SJCRH30 (cell line): Measurements from ENCODE around the gene SYVN1. TPM values are rescaled to one million over a fixed set of nuclear protein-coding genes. Genes with fewer than 3 reads are reported as not detected.
A peak's percentile ranks its signal among the peaks of the same experiment; 100 is the strongest.
"Not testable (repeated sequence)": the region's sequence is repeated elsewhere in the genome, so short reads cannot be mapped to it uniquely, and the experiment has no call there.

Experiments used
- DNase-seq, 2 experiments: peaks; one replicate each; pipeline ENCODE4 v3.0.0-alpha.2; 2015 to 2020
- H3K27ac ChIP-seq: fragments of 250-450 bp; sonication (Bioruptor Pico); 2 replicates; pipeline ENCODE4 v1.5.1; 2020; ENCODE audit warnings: mild to moderate bottlenecking, moderate library complexity
- H3K27me3 ChIP-seq: fragments of 250-450 bp; sonication (Bioruptor Pico); 2 replicates; pipeline ENCODE4 v1.5.1; 2020; ENCODE audit warnings: mild to moderate bottlenecking, moderate library complexity
- H3K36me3 ChIP-seq: fragments of 250-450 bp; sonication (Bioruptor Pico); 2 replicates; pipeline ENCODE4 v1.5.1; 2020; ENCODE audit warnings: mild to moderate bottlenecking, moderate library complexity
- H3K4me1 ChIP-seq: fragments of 250-450 bp; sonication (Bioruptor Pico); 2 replicates; pipeline ENCODE4 v1.5.1; 2020; ENCODE audit warnings: mild to moderate bottlenecking, moderate library complexity
- H3K4me3 ChIP-seq: fragments of 250-450 bp; sonication (Bioruptor Pico); 2 replicates; pipeline ENCODE4 v1.5.1; 2020; ENCODE audit warnings: mild to moderate bottlenecking, moderate library complexity
- H3K9me3 ChIP-seq: fragments of 250-450 bp; sonication (Bioruptor Pico); replicated peaks from 2 replicates; pipeline ENCODE4 v1.5.1; 2020; ENCODE audit warnings: mild to moderate bottlenecking, moderate library complexity
- total RNA-seq: library from RNA; depleted of rRNA; stranded (reverse); fragments of >200 nt; shearing (Covaris generic); gene quantifications from 2 replicates; pipeline ENCODE4 v1.2.3, GENCODE V29; 2014

The SYVN1 gene
- total RNA-seq, 1 experiment from 2014 or later, result 8.4 TPM

GRCh38 chr11:65163684-65164083 lies 29.4 kb upstream of the SYVN1 start:
- Histone ChIP-seq H3K36me3 (no peaks in the 10 kb centered on the region), H3K4me3 (no peak overlapping the region), H3K4me1 (peaks cover 9% of the 10 kb centered on the region; the same call in 1 of the 2 replicates), H3K27me3 (no peaks in the 10 kb centered on the region), H3K9me3 (no peaks in the 10 kb centered on the region), H3K27ac (no peak overlapping the region)
- no peak for DNase-seq

GRCh38 chr11:65160643-65161042 lies 26.3 kb upstream of the SYVN1 start:
- Histone ChIP-seq H3K27ac (no peak overlapping the region), H3K9me3 (no peaks in the 10 kb centered on the region), H3K4me1 (no peaks in the 10 kb centered on the region; the same call in 1 of the 2 replicates), H3K4me3 (no peak overlapping the region), H3K27me3 (no peaks in the 10 kb centered on the region), H3K36me3 (no peaks in the 10 kb centered on the region)
- DNase-seq, result no peak

- Histone ChIP-seq H3K4me1 (no peaks in the 10 kb centered on the region), H3K36me3 (no peaks in the 10 kb centered on the region), H3K27me3 (no peaks in the 10 kb centered on the region), H3K27ac (no peak overlapping the region), H3K9me3 (no peaks in the 10 kb centered on the region), H3K4me3 (no peak overlapping the region)
- no peak for DNase-seq
Measured at GRCh38 chr11:65159012-65159411, 24.7 kb upstream of the SYVN1 start.

- Histone ChIP-seq H3K27ac (no peak overlapping the region), H3K27me3 (no peaks in the 10 kb centered on the region), H3K36me3 (no peaks in the 10 kb centered on the region), H3K4me3 (no peak overlapping the region), H3K9me3 (no peaks in the 10 kb centered on the region), H3K4me1 (no peaks in the 10 kb centered on the region)
- DNase-seq, result no peak
Measured at GRCh38 chr11:65157336-65157735, 23.0 kb upstream of the SYVN1 start.

GRCh38 chr11:65156926-65157325 lies 22.6 kb upstream of the SYVN1 start:
- Histone ChIP-seq H3K4me1 (no peaks in the 10 kb centered on the region), H3K9me3 (no peaks in the 10 kb centered on the region), H3K4me3 (no peak overlapping the region), H3K27me3 (no peaks in the 10 kb centered on the region), H3K27ac (no peak overlapping the region), H3K36me3 (no peaks in the 10 kb centered on the region)
- DNase-seq, result no peak

GRCh38 chr11:65156256-65156655 lies 21.9 kb upstream of the SYVN1 start:
- H3K9me3 ChIP-seq, result no peaks in the 10 kb centered on the region
- no peaks in the 10 kb centered on the region for H3K36me3 ChIP-seq
- no peak overlapping the region for H3K4me3 ChIP-seq
- H3K4me1 ChIP-seq, result no peaks in the 10 kb centered on the region
- no peak for DNase-seq
- no peak overlapping the region for H3K27ac ChIP-seq
- no peaks in the 10 kb centered on the region for H3K27me3 ChIP-seq

- peaks cover 11% of the 10 kb centered on the region; the same call in 1 of the 2 replicates for H3K4me1 ChIP-seq
- H3K27ac ChIP-seq, result no peak overlapping the region
- no peak overlapping the region for H3K4me3 ChIP-seq
- H3K9me3 ChIP-seq, result peaks cover 4% of the 10 kb centered on the region; the same call in 1 of the 2 replicates
- no peaks in the 10 kb centered on the region for H3K36me3 ChIP-seq
- no peaks in the 10 kb centered on the region for H3K27me3 ChIP-seq
- DNase-seq, result no peak
Measured at GRCh38 chr11:65152122-65152521, 17.8 kb upstream of the SYVN1 start.

- no peak for DNase-seq
- peaks cover 11% of the 10 kb centered on the region; the same call in 1 of the 2 replicates for H3K4me1 ChIP-seq
- H3K4me3 ChIP-seq, result no peak overlapping the region
- no peaks in the 10 kb centered on the region for H3K36me3 ChIP-seq
- H3K27me3 ChIP-seq, result no peaks in the 10 kb centered on the region
- peaks cover 5% of the 10 kb centered on the region; the same call in 1 of the 2 replicates for H3K9me3 ChIP-seq
- no peak overlapping the region for H3K27ac ChIP-seq
Measured at GRCh38 chr11:65151331-65151899, 17.1 kb upstream of the SYVN1 start.

GRCh38 chr11:65150509-65151299 lies 16.4 kb upstream of the SYVN1 start:
- peaks cover 5% of the 10 kb centered on the region; the same call in 1 of the 2 replicates for H3K9me3 ChIP-seq
- H3K36me3 ChIP-seq, result no peaks in the 10 kb centered on the region
- no peak overlapping the region for H3K27ac ChIP-seq
- DNase-seq, result peak; percentile 82 to 85
- peaks cover 11% of the 10 kb centered on the region; the same call in 1 of the 2 replicates for H3K4me1 ChIP-seq
- no peaks in the 10 kb centered on the region for H3K27me3 ChIP-seq
- H3K4me3 ChIP-seq, result no peak overlapping the region

- not testable (repeated sequence) for H3K27me3 ChIP-seq, H3K27ac ChIP-seq, H3K36me3 ChIP-seq, H3K4me3 ChIP-seq, H3K9me3 ChIP-seq, DNase-seq
- H3K4me1 ChIP-seq, result peaks cover 11% of the 10 kb centered on the region; the same call in 1 of the 2 replicates
Measured at GRCh38 chr11:65150131-65150508, 15.8 kb upstream of the SYVN1 start.

- no peak overlapping the region for H3K27ac ChIP-seq
- peaks cover 11% of the 10 kb centered on the region; the same call in 1 of the 2 replicates for H3K4me1 ChIP-seq
- DNase-seq, result no peak
- no peaks in the 10 kb centered on the region for H3K36me3 ChIP-seq
- H3K4me3 ChIP-seq, result no peak overlapping the region
- peaks cover 5% of the 10 kb centered on the region; the same call in 1 of the 2 replicates for H3K9me3 ChIP-seq
- no peaks in the 10 kb centered on the region for H3K27me3 ChIP-seq
Measured at GRCh38 chr11:65148657-65149056, 14.3 kb upstream of the SYVN1 start.

- DNase-seq, result no peak
- Histone ChIP-seq H3K27me3 (no peaks in the 10 kb centered on the region), H3K4me1 (peaks cover 11% of the 10 kb centered on the region; the same call in 1 of the 2 replicates), H3K27ac (no peak overlapping the region), H3K4me3 (no peak overlapping the region), H3K9me3 (peaks cover 5% of the 10 kb centered on the region; the same call in 1 of the 2 replicates), H3K36me3 (no peaks in the 10 kb centered on the region)
Measured at GRCh38 chr11:65147352-65148075, 13.2 kb upstream of the SYVN1 start.

GRCh38 chr11:65141896-65142494 lies 7.7 kb upstream of the SYVN1 start:
- Histone ChIP-seq H3K9me3 (peaks cover under 1% of the 10 kb centered on the region), H3K36me3 (no peaks in the 10 kb centered on the region), H3K27me3 (no peaks in the 10 kb centered on the region), H3K4me1 (no peaks in the 10 kb centered on the region), H3K4me3 (no peak overlapping the region), H3K27ac (no peak overlapping the region)
- DNase-seq, result no peak

GRCh38 chr11:65136515-65137096 lies 2.3 kb upstream of the SYVN1 start:
- H3K27me3 ChIP-seq, result no peaks in the 10 kb centered on the region
- DNase-seq, result no peak
- no peaks in the 10 kb centered on the region for H3K36me3 ChIP-seq
- H3K4me1 ChIP-seq, result peaks cover 6% of the 10 kb centered on the region; the same call in 1 of the 2 replicates
- no peak overlapping the region for H3K27ac ChIP-seq
- H3K9me3 ChIP-seq, result no peaks in the 10 kb centered on the region; the same call in 1 of the 2 replicates
- H3K4me3 ChIP-seq, result no peak overlapping the region
